HEK293 (cell line): ENCODE data around the gene TBX6.

Experiments
- CTCF ChIA-PET: fragments of 350-600 bp; formaldehyde crosslinking; extraction: SDS; loops from one replicate; lab custom pipeline; 2021; ENCODE audit warnings: antibody characterized with exemption; lab: Yijun Ruan, JAX
- POLR2A ChIA-PET: fragments of 300-600 bp; formaldehyde crosslinking; extraction: SDS; loops from one replicate; lab custom pipeline; 2020; ENCODE audit warnings: antibody characterized with exemption, inconsistent platforms; lab: Yijun Ruan, JAX
- H3K27ac ChIP-seq: fragments of 200-500 bp; sonication (Bioruptor generic); 2 replicates; pipeline ENCODE4 v1.5.1; 2014; ENCODE audit warnings: low read depth, low read length, control low read depth, inconsistent platforms; ENCODE audit errors: extremely low read depth
- H3K36me3 ChIP-seq, 2 experiments: fragments of 200-500 bp in 1 of 2; sonication (Bioruptor generic) in 1 of 2; 1 replicate in 1 of 2; 2 replicates in 1 of 2; pipeline ENCODE4 v1.5.1; 2014 to 2017; ENCODE audit warnings: inconsistent platforms in 2 of 2, low read length in 2 of 2; ENCODE audit not compliant: control insufficient read depth in 2 of 2, insufficient read depth in 1 of 2
- H3K4me1 ChIP-seq: fragments of 200-500 bp; sonication (Bioruptor generic); 2 replicates; pipeline ENCODE4 v1.5.1; 2014; ENCODE audit warnings: mild to moderate bottlenecking, low read length, inconsistent platforms; ENCODE audit not compliant: control insufficient read depth, insufficient read depth
- H3K4me3 ChIP-seq: 2 replicates; pipeline ENCODE4 v1.5.1; 2011; ENCODE audit warnings: low read depth, mild to moderate bottlenecking, control low read depth, low read length, moderate library complexity
- H3K9me3 ChIP-seq: fragments of 200-500 bp; sonication (Bioruptor generic); 2 replicates; pipeline ENCODE4 v1.5.1; 2014; ENCODE audit warnings: low read depth, low read length, inconsistent platforms; ENCODE audit not compliant: control insufficient read depth, insufficient read depth
- BCL11A ChIP-seq: fragments of 450-650 bp; formaldehyde crosslinking; IDR thresholded peaks from 2 replicates; pipeline ENCODE4 v1.5.1; 2016; ENCODE audit warnings: low read depth, missing biosample characterization, missing genetic modification characterization
- EGR2 ChIP-seq: fragments of 450-650 bp; formaldehyde crosslinking; IDR thresholded peaks from 2 replicates; pipeline ENCODE4 v1.5.1; 2016; ENCODE audit warnings: low read depth, missing biosample characterization, missing genetic modification characterization
- HOXA7 ChIP-seq: sonication (generic); formaldehyde crosslinking; IDR thresholded peaks from 2 replicates; pipeline ENCODE4 v1.8.1; 2022; ENCODE audit warnings: missing genetic modification reagents, borderline replicate concordance
- HOXC10 ChIP-seq: sonication (generic); formaldehyde crosslinking; IDR thresholded peaks from 2 replicates; pipeline ENCODE4 v1.8.1; 2023; ENCODE audit warnings: mild to moderate bottlenecking, missing genetic modification reagents
- REPIN1 ChIP-seq: fragments of 450-650 bp; formaldehyde crosslinking; IDR thresholded peaks from 2 replicates; pipeline ENCODE4 v1.5.1; 2017; ENCODE audit warnings: missing biosample characterization, missing genetic modification characterization, low read depth
- SCRT1 ChIP-seq: fragments of 450-650 bp; formaldehyde crosslinking; IDR thresholded peaks from 2 replicates; pipeline ENCODE4 v1.5.1; 2016; ENCODE audit warnings: missing biosample characterization, missing genetic modification characterization, borderline replicate concordance
- SCRT2 ChIP-seq: fragments of 450-650 bp; formaldehyde crosslinking; IDR thresholded peaks from 2 replicates; pipeline ENCODE4 v1.5.1; 2016; ENCODE audit warnings: missing biosample characterization, missing genetic modification characterization
- SETDB1 ChIP-seq: IDR thresholded peaks from one replicate; pipeline ENCODE4 v1.6.1; 2017; ENCODE audit warnings: mild to moderate bottlenecking, low read length, moderate library complexity, mixed read lengths; ENCODE audit not compliant: insufficient read length
- SP7 ChIP-seq: fragments of 450-650 bp; formaldehyde crosslinking; IDR thresholded peaks from 2 replicates; pipeline ENCODE4 v1.5.1; 2016; ENCODE audit warnings: missing biosample characterization, missing genetic modification characterization
- WT1 ChIP-seq: fragments of 450-650 bp; formaldehyde crosslinking; IDR thresholded peaks from 2 replicates; pipeline ENCODE4 v1.5.1; 2016; ENCODE audit warnings: missing biosample characterization, missing genetic modification characterization
- YY1 ChIP-seq: fragments of 450-650 bp; formaldehyde crosslinking; IDR thresholded peaks from 2 replicates; pipeline ENCODE4 v1.5.1; 2018; ENCODE audit warnings: missing biosample characterization, missing genetic modification characterization
- ZBTB17 ChIP-seq: fragments of 450-650 bp; formaldehyde crosslinking; IDR thresholded peaks from 2 replicates; pipeline ENCODE4 v1.5.1; 2016; ENCODE audit warnings: missing biosample characterization, missing genetic modification characterization
- ZBTB20 ChIP-seq: fragments of 450-650 bp; formaldehyde crosslinking; IDR thresholded peaks from 2 replicates; pipeline ENCODE4 v1.5.1; 2016; ENCODE audit warnings: missing biosample characterization, missing genetic modification characterization
- ZFP37 ChIP-seq: fragments of 450-650 bp; formaldehyde crosslinking; IDR thresholded peaks from 2 replicates; pipeline ENCODE4 v1.5.1; 2016; ENCODE audit warnings: missing biosample characterization, missing genetic modification characterization
- ZNF10 ChIP-seq: fragments of 450-650 bp; formaldehyde crosslinking; IDR thresholded peaks from 2 replicates; pipeline ENCODE4 v1.5.1; 2017; ENCODE audit warnings: missing biosample characterization, missing genetic modification characterization
- ZNF132 ChIP-seq: fragments of 450-650 bp; formaldehyde crosslinking; IDR thresholded peaks from 2 replicates; pipeline ENCODE4 v1.5.1; 2017; ENCODE audit warnings: missing biosample characterization, missing genetic modification characterization, borderline replicate concordance
- ZNF133 ChIP-seq: fragments of 450-650 bp; formaldehyde crosslinking; IDR thresholded peaks from 2 replicates; pipeline ENCODE4 v1.5.1; 2016; ENCODE audit warnings: missing biosample characterization, missing genetic modification characterization
- ZNF19 ChIP-seq: fragments of 450-650 bp; formaldehyde crosslinking; IDR thresholded peaks from 2 replicates; pipeline ENCODE4; 2016; ENCODE audit warnings: missing biosample characterization, missing genetic modification characterization, low read depth
- ZNF214 ChIP-seq: fragments of 450-650 bp; formaldehyde crosslinking; IDR thresholded peaks from 2 replicates; pipeline ENCODE4 v1.5.1; 2017; ENCODE audit warnings: missing biosample characterization, mild to moderate bottlenecking, missing genetic modification characterization, borderline replicate concordance
- ZNF26 ChIP-seq: fragments of 450-650 bp; formaldehyde crosslinking; IDR thresholded peaks from 2 replicates; pipeline ENCODE4 v1.5.1; 2016; ENCODE audit warnings: missing biosample characterization, missing genetic modification characterization
- ZNF274 ChIP-seq, 2 experiments: fragments of 200-500 bp in 1 of 2; fragments of 450-650 bp in 1 of 2; sonication (Bioruptor generic) in 1 of 2; formaldehyde crosslinking in 1 of 2; IDR thresholded peaks; 2 replicates each; pipeline versions ENCODE4 v1.5.1 to v1.6.1; 2014 to 2016; ENCODE audit warnings: borderline replicate concordance in 1 of 2, inconsistent platforms in 1 of 2, low read length in 1 of 2, missing biosample characterization in 1 of 2, missing genetic modification characterization in 1 of 2
- ZNF292 ChIP-seq: fragments of 450-650 bp; formaldehyde crosslinking; IDR thresholded peaks from 2 replicates; pipeline ENCODE4 v1.5.1; 2016; ENCODE audit warnings: low read depth, missing biosample characterization, missing genetic modification characterization, borderline replicate concordance
- ZNF302 ChIP-seq: fragments of 450-650 bp; formaldehyde crosslinking; IDR thresholded peaks from 2 replicates; pipeline ENCODE4 v1.5.1; 2016; ENCODE audit warnings: missing biosample characterization, missing genetic modification characterization, low read depth
- ZNF391 ChIP-seq: fragments of 450-650 bp; formaldehyde crosslinking; IDR thresholded peaks from 2 replicates; pipeline ENCODE4 v1.5.1; 2016; ENCODE audit warnings: low read depth, missing biosample characterization, missing genetic modification characterization, borderline replicate concordance
- ZNF549 ChIP-seq: fragments of 450-650 bp; IDR thresholded peaks from 2 replicates; pipeline ENCODE4 v1.5.1; 2018; ENCODE audit warnings: missing biosample characterization, missing genetic modification characterization, mild to moderate bottlenecking, inconsistent platforms, moderate library complexity
- ZNF558 ChIP-seq: fragments of 450-650 bp; formaldehyde crosslinking; IDR thresholded peaks from 2 replicates; pipeline ENCODE4 v1.5.1; 2016; ENCODE audit warnings: missing biosample characterization, missing genetic modification characterization
- ZNF600 ChIP-seq: fragments of 450-650 bp; formaldehyde crosslinking; IDR thresholded peaks from 2 replicates; pipeline ENCODE4 v1.5.1; 2016; ENCODE audit warnings: missing biosample characterization, missing genetic modification characterization
- ZNF621 ChIP-seq: fragments of 450-650 bp; formaldehyde crosslinking; IDR thresholded peaks from 2 replicates; pipeline ENCODE4 v1.5.1; 2017; ENCODE audit warnings: missing biosample characterization, missing genetic modification characterization
- ZNF692 ChIP-seq: fragments of 450-650 bp; formaldehyde crosslinking; IDR thresholded peaks from 2 replicates; pipeline ENCODE4 v1.5.1; 2016; ENCODE audit warnings: missing biosample characterization, missing genetic modification characterization
- ZSCAN23 ChIP-seq: fragments of 450-650 bp; formaldehyde crosslinking; IDR thresholded peaks from 2 replicates; pipeline ENCODE4 v1.5.1; 2016; ENCODE audit warnings: missing biosample characterization, missing genetic modification characterization
- ZSCAN30 ChIP-seq: fragments of 450-650 bp; IDR thresholded peaks from 2 replicates; pipeline ENCODE4 v1.5.1; 2018; ENCODE audit warnings: missing biosample characterization, mild to moderate bottlenecking, missing genetic modification characterization, moderate library complexity
- TF ChIP-seq, protein P1 (sequence below): IDR thresholded peaks from 2 replicates; pipeline ENCODE4 v1.6.1; 2011; ENCODE audit warnings: mild to moderate bottlenecking, low read depth, low read length, borderline replicate concordance
- TF ChIP-seq, protein P2 (sequence below): fragments of 450-650 bp; formaldehyde crosslinking; IDR thresholded peaks from 2 replicates; pipeline ENCODE4 v1.5.1; 2017; ENCODE audit warnings: missing biosample characterization, missing genetic modification characterization

TBX6 gene

DNA sequence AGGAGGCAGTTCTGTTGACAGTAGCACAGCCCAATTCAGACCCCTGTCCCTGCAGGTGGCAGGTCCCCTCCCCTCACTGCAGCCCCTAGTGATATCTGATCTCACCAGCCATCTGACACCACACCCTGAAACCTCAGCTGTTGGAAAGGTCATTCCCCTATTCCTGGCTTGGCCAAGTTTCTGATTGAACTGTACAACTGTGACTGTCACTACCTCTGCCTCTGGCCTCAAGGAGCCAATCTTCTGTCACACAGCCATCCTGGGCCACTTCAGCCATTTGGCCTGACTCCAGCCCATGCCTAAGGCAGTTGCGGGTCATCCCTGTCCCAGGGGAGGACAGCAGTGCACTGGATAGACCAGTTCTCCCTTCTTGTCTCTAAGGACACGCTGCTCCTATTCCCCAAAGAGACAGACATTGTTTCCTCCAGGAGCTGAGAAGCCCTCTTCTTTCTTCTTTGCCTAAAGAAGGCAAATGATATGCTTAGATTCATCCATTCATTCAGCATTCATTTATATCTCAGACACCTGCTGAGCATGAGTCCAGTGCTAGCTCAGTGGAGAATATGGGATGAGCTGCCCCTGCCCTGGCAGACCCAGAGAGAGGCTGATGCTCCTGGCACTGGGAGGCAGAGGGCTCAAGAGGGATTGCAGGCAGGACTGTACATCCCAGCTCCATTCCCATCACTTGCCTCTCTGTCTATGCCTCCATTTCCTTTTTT is 30.7 kb downstream of the TBX6 start:
- Histone ChIP-seq H3K9me3 (no peaks in the 10 kb centered on the region), H3K4me1 (peaks cover 2% of the 10 kb centered on the region; the same call in 1 of the 2 replicates), H3K36me3 (peaks cover 3 to 26% of the 10 kb centered on the region in 2 experiments; a peak in 2 of 3 replicates), H3K27ac (no peak overlapping the region), H3K4me3 (no peak overlapping the region)
- ChIA-PET POLR2A (interaction anchor here (0.6 to 1.1 kb wide), 5 partner anchors 8 to 317 kb away, joined by 3 to 8 read pairs (median 5); partner anchors contain the start of gene TBX6), CTCF (interaction anchor here (1.4 to 1.5 kb wide), 2 partner anchors 9 to 51 kb away, joined by 3 to 5 read pairs; no protein-coding TSS in a partner anchor)
- TF ChIP-seq ZNF292 (tag by site-specific recombination) (no peak), YY1 (tag by site-specific recombination) (no peak), ZNF274 (IDR thresholded peaks at IDR 0.05; ENCODE audit: low read length) (no peak), ZNF274 (tag by site-specific recombination; IDR thresholded peaks at IDR 0.05; ENCODE audit: borderline replicate concordance) (no peak), ZNF19 (no peak), REPIN1 (tag by site-specific recombination) (no peak), ZNF26 (no peak), ZBTB20 (tag by site-specific recombination) (no peak), ZNF391 (tag by site-specific recombination) (no peak), SCRT1 (tag by site-specific recombination) (no peak), ZNF302 (no peak), HOXC10 (CRISPR knock-in tag) (no peak), ZBTB17 (peak; percentile 95), WT1 (no peak), SCRT2 (tag by site-specific recombination) (no peak), ZNF558 (tag by site-specific recombination) (no peak), ZNF621 (tag by site-specific recombination) (no peak), ZFP37 (tag by site-specific recombination) (no peak), ZNF600 (tag by site-specific recombination) (0 out of 2 replicates have a peak, but pooled peaks have one; percentile 27), ZNF133 (tag by site-specific recombination) (no peak), SETDB1 (no peak), ZNF692 (0 out of 2 replicates have a peak, but pooled peaks have one; percentile 29), ZNF132 (tag by site-specific recombination) (no peak), ZNF214 (no peak), ZNF10 (tag by site-specific recombination) (no peak), ZSCAN30 (no peak), BCL11A (tag by site-specific recombination) (no peak), ZSCAN23 (no peak), SP7 (0 out of 2 replicates have a peak, but pooled peaks have one; percentile 15), ZNF549 (tag by site-specific recombination) (no peak), EGR2 (tag by site-specific recombination) (no peak), HOXA7 (CRISPR knock-in tag) (no peak)
- TF ChIP-seq, protein P1, sequence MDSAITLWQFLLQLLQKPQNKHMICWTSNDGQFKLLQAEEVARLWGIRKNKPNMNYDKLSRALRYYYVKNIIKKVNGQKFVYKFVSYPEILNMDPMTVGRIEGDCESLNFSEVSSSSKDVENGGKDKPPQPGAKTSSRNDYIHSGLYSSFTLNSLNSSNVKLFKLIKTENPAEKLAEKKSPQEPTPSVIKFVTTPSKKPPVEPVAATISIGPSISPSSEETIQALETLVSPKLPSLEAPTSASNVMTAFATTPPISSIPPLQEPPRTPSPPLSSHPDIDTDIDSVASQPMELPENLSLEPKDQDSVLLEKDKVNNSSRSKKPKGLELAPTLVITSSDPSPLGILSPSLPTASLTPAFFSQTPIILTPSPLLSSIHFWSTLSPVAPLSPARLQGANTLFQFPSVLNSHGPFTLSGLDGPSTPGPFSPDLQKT, result no peak
- TF ChIP-seq, protein P2, sequence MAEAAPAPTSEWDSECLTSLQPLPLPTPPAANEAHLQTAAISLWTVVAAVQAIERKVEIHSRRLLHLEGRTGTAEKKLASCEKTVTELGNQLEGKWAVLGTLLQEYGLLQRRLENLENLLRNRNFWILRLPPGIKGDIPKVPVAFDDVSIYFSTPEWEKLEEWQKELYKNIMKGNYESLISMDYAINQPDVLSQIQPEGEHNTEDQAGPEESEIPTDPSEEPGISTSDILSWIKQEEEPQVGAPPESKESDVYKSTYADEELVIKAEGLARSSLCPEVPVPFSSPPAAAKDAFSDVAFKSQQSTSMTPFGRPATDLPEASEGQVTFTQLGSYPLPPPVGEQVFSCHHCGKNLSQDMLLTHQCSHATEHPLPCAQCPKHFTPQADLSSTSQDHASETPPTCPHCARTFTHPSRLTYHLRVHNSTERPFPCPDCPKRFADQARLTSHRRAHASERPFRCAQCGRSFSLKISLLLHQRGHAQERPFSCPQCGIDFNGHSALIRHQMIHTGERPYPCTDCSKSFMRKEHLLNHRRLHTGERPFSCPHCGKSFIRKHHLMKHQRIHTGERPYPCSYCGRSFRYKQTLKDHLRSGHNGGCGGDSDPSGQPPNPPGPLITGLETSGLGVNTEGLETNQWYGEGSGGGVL (tag by site-specific recombination), result 0 out of 2 replicates have a peak, but pooled peaks have one; percentile 3
